ENCODE data around the gene MAP1S. TPM values are rescaled to one million over a fixed set of nuclear protein-coding genes. Genes with fewer than 3 reads are reported as not detected.
A peak's percentile ranks its signal among the peaks of the same experiment; 100 is the strongest.
"Not testable (repeated sequence)": the region's sequence is repeated elsewhere in the genome, so short reads cannot be mapped to it uniquely, and the experiment has no call there.

Gene MAP1S
- total RNA-seq, 4 donors from 2014 or later, result 30.2 to 159 (median 68.0) TPM

GRCh38 chr19:17775245-17775927 lies 56.1 kb downstream of the MAP1S start:
- intact Hi-C loops (cut with DNase I; ENCODE audit: low total_unique reads) (no loop called here), in situ Hi-C loops (cut with MboI; ENCODE audit: low pct_ligation_motif_present in 1 of 4, low pct_unique_long_range_greater_than_20kb in 1 of 4, low sequenced_read_pairs in 3 of 4) (loop anchor here in 1 of 4 donors (10.0 kb wide), 1 partner anchor 71 kb away; no protein-coding TSS in a partner anchor)
- DNase-seq, result peak; percentile 49
- 71 to 90% methylated on average over 7 to 12 of the region's 16 CpGs for WGBS, 2 donors (ENCODE audit: low coverage in 1 of 2)
- no peak overlapping the region for H3K4me3 ChIP-seq
- H3K4me1 ChIP-seq, result peaks cover 0 to 12% (median 12%) of the 10 kb centered on the region in 4 donors
- H3K36me3 ChIP-seq, result no peaks in the 10 kb centered on the region
- peaks cover 9% of the 10 kb centered on the region for H3K27me3 ChIP-seq
- no peak overlapping the region for H3K27ac ChIP-seq
- peak; percentile 27 to 42 (median 39) for TF ChIP-seq CTCF (IDR thresholded peaks at IDR 0.05)
- no peak for TF ChIP-seq POLR2AphosphoS5 (IDR thresholded peaks at IDR 0.05)
- H3K9me3 ChIP-seq, result no peaks in the 10 kb centered on the region

- Histone ChIP-seq H3K4me3 (no peak overlapping the region), H3K9me3 (no peaks in the 10 kb centered on the region), H3K27ac (no peak overlapping the region), H3K36me3 (no peaks in the 10 kb centered on the region), H3K27me3 (peaks cover 17% of the 10 kb centered on the region), H3K4me1 (peaks cover 0 to 12% (median 12%) of the 10 kb centered on the region in 4 donors)
- TF ChIP-seq CTCF (IDR thresholded peaks at IDR 0.05), result no peak
- TF ChIP-seq POLR2AphosphoS5 (IDR thresholded peaks at IDR 0.05), result no peak
- TF ChIP-seq EP300 (IDR thresholded peaks at IDR 0.05; ENCODE audit: low read depth), result no peak
- no peak for TF ChIP-seq POLR2A (IDR thresholded peaks at IDR 0.05)
- intact Hi-C loops (cut with DNase I; ENCODE audit: low total_unique reads) (no loop called here), in situ Hi-C loops (cut with MboI; ENCODE audit: low pct_ligation_motif_present in 1 of 4, low pct_unique_long_range_greater_than_20kb in 1 of 4, low sequenced_read_pairs in 3 of 4) (loop anchor here in 1 of 4 donors (10.0 kb wide), 1 partner anchor 71 kb away; no protein-coding TSS in a partner anchor)
- no peak for DNase-seq
- 52 to 63% methylated on average over 2 to 27 of the region's 27 CpGs for WGBS, 2 donors (ENCODE audit: low coverage in 1 of 2)
Measured at GRCh38 chr19:17775991-17776803, 56.9 kb downstream of the MAP1S start.

GRCh38 chr19:17777840-17778239 lies 58.6 kb downstream of the MAP1S start:
- in situ Hi-C loops (cut with MboI; ENCODE audit: low pct_ligation_motif_present in 1 of 4, low pct_unique_long_range_greater_than_20kb in 1 of 4, low sequenced_read_pairs in 3 of 4), result loop anchor here in 1 of 4 donors (10.0 kb wide), 1 partner anchor 73 kb away; no protein-coding TSS in a partner anchor
- WGBS, 2 donors (ENCODE audit: low coverage in 1 of 2), result 76 to 81% methylated on average over 7 to 10 of the region's 10 CpGs
- H3K4me3 ChIP-seq; H3K27ac ChIP-seq; intact Hi-C loops (cut with DNase I; ENCODE audit: low total_unique reads); H3K9me3 ChIP-seq; DNase-seq; H3K36me3 ChIP-seq: not testable (repeated sequence)
- Histone ChIP-seq H3K27me3 (peaks cover 20% of the 10 kb centered on the region), H3K4me1 (peaks cover 0 to 12% (median 12%) of the 10 kb centered on the region in 4 donors)

GRCh38 chr19:17778251-17778967 lies 59.1 kb downstream of the MAP1S start:
- no peak for TF ChIP-seq POLR2AphosphoS5 (IDR thresholded peaks at IDR 0.05)
- no peak for TF ChIP-seq EP300 (IDR thresholded peaks at IDR 0.05; ENCODE audit: low read depth)
- TF ChIP-seq POLR2A (IDR thresholded peaks at IDR 0.05), result no peak
- TF ChIP-seq CTCF (IDR thresholded peaks at IDR 0.05), result no peak
- 21% methylated on average over 27 of the region's 37 CpGs; no CpG with 5 or more reads in 1 of the 2 donors for WGBS, 2 donors (ENCODE audit: low coverage in 1 of 2)
- Histone ChIP-seq H3K9me3 (no peaks in the 10 kb centered on the region), H3K4me1 (peaks cover 0 to 12% (median 12%) of the 10 kb centered on the region in 4 donors), H3K36me3 (no peaks in the 10 kb centered on the region), H3K4me3 (peak overlapping the region in 3 of 4 donors; percentile 2 to 41 (median 18)), H3K27ac (no peak overlapping the region), H3K27me3 (peaks cover 20% of the 10 kb centered on the region)
- intact Hi-C loops (cut with DNase I; ENCODE audit: low total_unique reads) (no loop called here), in situ Hi-C loops (cut with MboI; ENCODE audit: low pct_ligation_motif_present in 1 of 4, low pct_unique_long_range_greater_than_20kb in 1 of 4, low sequenced_read_pairs in 3 of 4) (loop anchor here in 1 of 4 donors (10.0 kb wide), 1 partner anchor 74 kb away; no protein-coding TSS in a partner anchor)
- DNase-seq, result peak; percentile 80

Measured in transverse colon (tissue), 4 donors.